Ishikawa (cell line): ENCODE results near the gene NAA50.

ENCODE experiments used
- CEBPB ChIP-seq: IDR thresholded peaks from 2 replicates; pipeline ENCODE4 v1.6.1; 2012
- CREB1 ChIP-seq: IDR thresholded peaks from 2 replicates; pipeline ENCODE4 v1.6.1; 2012; ENCODE audit warnings: low read depth
- EGR1 ChIP-seq: IDR thresholded peaks from 2 replicates; pipeline ENCODE4 v1.6.1; 2012
- EP300 ChIP-seq: IDR thresholded peaks from 2 replicates; pipeline ENCODE4 v1.6.1; 2012; ENCODE audit warnings: borderline replicate concordance
- RAD21 ChIP-seq: IDR thresholded peaks from 2 replicates; pipeline ENCODE4 v1.6.1; 2012; ENCODE audit warnings: low read depth
- TAF1 ChIP-seq: IDR thresholded peaks from 2 replicates; pipeline ENCODE4 v1.6.1; 2012; ENCODE audit warnings: low read depth, mild to moderate bottlenecking
- TCF12 ChIP-seq: IDR thresholded peaks from 2 replicates; pipeline ENCODE4 v1.6.1; 2012; ENCODE audit warnings: low read depth
- YY1 ChIP-seq: IDR thresholded peaks from 2 replicates; pipeline ENCODE4 v1.6.1; 2012; ENCODE audit warnings: low read depth
- ZBTB7A ChIP-seq: IDR thresholded peaks from 2 replicates; pipeline ENCODE4 v1.6.1; 2012; ENCODE audit warnings: low read depth
- TF ChIP-seq, protein P1 (sequence below): IDR thresholded peaks from 2 replicates; pipeline ENCODE4 v1.6.1; 2012
- TF ChIP-seq, protein P2 (sequence below): IDR thresholded peaks from 2 replicates; pipeline ENCODE4 v1.6.1; 2012; ENCODE audit warnings: low read depth, mild to moderate bottlenecking

DNA sequence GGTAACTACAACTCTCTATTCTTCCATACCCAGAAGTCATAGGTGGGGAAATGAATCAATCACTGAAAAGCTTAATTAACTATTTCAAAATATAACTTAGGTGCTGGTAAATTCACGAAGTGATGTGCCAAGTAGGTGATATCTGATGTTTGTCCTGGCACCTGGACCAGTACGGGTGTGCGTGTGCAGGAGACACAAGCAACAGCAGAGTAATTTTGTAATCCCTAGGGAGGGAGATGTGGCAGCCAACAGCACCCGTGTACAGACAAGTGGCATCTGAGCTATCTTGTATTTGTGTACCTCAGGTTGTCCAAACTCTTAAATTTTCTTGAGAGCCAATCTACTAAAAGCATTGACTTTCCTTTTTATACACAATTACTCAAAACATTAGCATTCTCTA lies 72.5 kb downstream of the NAA50 start:
- TF ChIP-seq, protein P1, sequence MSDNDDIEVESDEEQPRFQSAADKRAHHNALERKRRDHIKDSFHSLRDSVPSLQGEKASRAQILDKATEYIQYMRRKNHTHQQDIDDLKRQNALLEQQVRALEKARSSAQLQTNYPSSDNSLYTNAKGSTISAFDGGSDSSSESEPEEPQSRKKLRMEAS, result no peak
- TF ChIP-seq EP300, result no peak
- no peak for TF ChIP-seq TAF1
- no peak for TF ChIP-seq RAD21
- no peak for TF ChIP-seq CEBPB
- TF ChIP-seq CREB1, result no peak
- no peak for TF ChIP-seq YY1
- no peak for TF ChIP-seq EGR1
- TF ChIP-seq, protein P2, sequence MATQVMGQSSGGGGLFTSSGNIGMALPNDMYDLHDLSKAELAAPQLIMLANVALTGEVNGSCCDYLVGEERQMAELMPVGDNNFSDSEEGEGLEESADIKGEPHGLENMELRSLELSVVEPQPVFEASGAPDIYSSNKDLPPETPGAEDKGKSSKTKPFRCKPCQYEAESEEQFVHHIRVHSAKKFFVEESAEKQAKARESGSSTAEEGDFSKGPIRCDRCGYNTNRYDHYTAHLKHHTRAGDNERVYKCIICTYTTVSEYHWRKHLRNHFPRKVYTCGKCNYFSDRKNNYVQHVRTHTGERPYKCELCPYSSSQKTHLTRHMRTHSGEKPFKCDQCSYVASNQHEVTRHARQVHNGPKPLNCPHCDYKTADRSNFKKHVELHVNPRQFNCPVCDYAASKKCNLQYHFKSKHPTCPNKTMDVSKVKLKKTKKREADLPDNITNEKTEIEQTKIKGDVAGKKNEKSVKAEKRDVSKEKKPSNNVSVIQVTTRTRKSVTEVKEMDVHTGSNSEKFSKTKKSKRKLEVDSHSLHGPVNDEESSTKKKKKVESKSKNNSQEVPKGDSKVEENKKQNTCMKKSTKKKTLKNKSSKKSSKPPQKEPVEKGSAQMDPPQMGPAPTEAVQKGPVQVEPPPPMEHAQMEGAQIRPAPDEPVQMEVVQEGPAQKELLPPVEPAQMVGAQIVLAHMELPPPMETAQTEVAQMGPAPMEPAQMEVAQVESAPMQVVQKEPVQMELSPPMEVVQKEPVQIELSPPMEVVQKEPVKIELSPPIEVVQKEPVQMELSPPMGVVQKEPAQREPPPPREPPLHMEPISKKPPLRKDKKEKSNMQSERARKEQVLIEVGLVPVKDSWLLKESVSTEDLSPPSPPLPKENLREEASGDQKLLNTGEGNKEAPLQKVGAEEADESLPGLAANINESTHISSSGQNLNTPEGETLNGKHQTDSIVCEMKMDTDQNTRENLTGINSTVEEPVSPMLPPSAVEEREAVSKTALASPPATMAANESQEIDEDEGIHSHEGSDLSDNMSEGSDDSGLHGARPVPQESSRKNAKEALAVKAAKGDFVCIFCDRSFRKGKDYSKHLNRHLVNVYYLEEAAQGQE, result no peak
- no peak for TF ChIP-seq ZBTB7A
- no peak for TF ChIP-seq TCF12
